K562 (cell line): ENCODE data around the gene NR1D1. TPM values are rescaled to one million over a fixed set of nuclear protein-coding genes. Genes with fewer than 3 reads are reported as not detected.
A peak's percentile ranks its signal among the peaks of the same experiment; 100 is the strongest.

Experiments
- BDP1 ChIP-seq: IDR thresholded peaks from 3 replicates; pipeline ENCODE4 v1.6.1; 2011; ENCODE audit not compliant: insufficient read length, insufficient read depth
- ERF ChIP-seq: fragments of 450-650 bp; formaldehyde crosslinking; IDR thresholded peaks from 2 replicates; pipeline ENCODE4 v1.4.0; 2020; ENCODE audit warnings: mild to moderate bottlenecking, mixed read lengths
- ESRRB ChIP-seq: fragments of 250-450 bp; sonication (Bioruptor Pico); IDR thresholded peaks from 2 replicates; pipeline ENCODE4 v1.5.0; 2020; ENCODE audit warnings: mild to moderate bottlenecking, moderate library complexity, borderline replicate concordance
- FOXA1 ChIP-seq: fragments of 450-650 bp; IDR thresholded peaks from 2 replicates; pipeline ENCODE4 v1.6.1; 2016; ENCODE audit warnings: mild to moderate bottlenecking, borderline replicate concordance
- GATAD2B ChIP-seq: fragments of 450-650 bp; IDR thresholded peaks from 2 replicates; pipeline ENCODE4 v1.6.1; 2017; ENCODE audit warnings: mild to moderate bottlenecking, borderline replicate concordance
- GTF2E2 ChIP-seq: fragments of 200-800 bp; sonication (Bioruptor generic); IDR thresholded peaks from 2 replicates; pipeline ENCODE4 v1.6.1; 2016; ENCODE audit warnings: missing genetic modification characterization, missing compliant biosample characterization
- MCM5 ChIP-seq: fragments of 450-650 bp; IDR thresholded peaks from 2 replicates; pipeline ENCODE4 v1.6.1; 2016; ENCODE audit warnings: low read depth
- MCM7 ChIP-seq, 2 experiments: fragments of 450-650 bp; IDR thresholded peaks; 2 replicates each; pipeline ENCODE4 v1.6.1; 2016 to 2018
- MTA2 ChIP-seq: fragments of 450-650 bp; IDR thresholded peaks from 2 replicates; pipeline ENCODE4 v1.6.1; 2016; ENCODE audit warnings: low read depth
- NCOR1 ChIP-seq: fragments of 450-650 bp; IDR thresholded peaks from 2 replicates; pipeline ENCODE4 v1.6.1; 2016; ENCODE audit warnings: mild to moderate bottlenecking, moderate library complexity
- NR1H2 ChIP-seq: sonication (generic); formaldehyde crosslinking; IDR thresholded peaks from 2 replicates; pipeline ENCODE4 v1.4.0; 2020; ENCODE audit warnings: mild to moderate bottlenecking, missing genetic modification reagents
- PCBP2 ChIP-seq: fragments of 200-400 bp; formaldehyde crosslinking; IDR thresholded peaks from 2 replicates; pipeline ENCODE4 v1.6.1; 2018; ENCODE audit warnings: low read length, low read depth, mild to moderate bottlenecking, moderate library complexity; ENCODE audit not compliant: poor library complexity, severe bottlenecking
- POLR2H ChIP-seq: IDR thresholded peaks from 2 replicates; pipeline ENCODE4 v1.6.1; 2016; ENCODE audit warnings: missing genetic modification characterization, low read depth, mild to moderate bottlenecking, control low read depth, missing compliant biosample characterization, moderate library complexity
- RFX1 ChIP-seq: fragments of 450-650 bp; IDR thresholded peaks from 2 replicates; pipeline ENCODE4 v1.6.1; 2016; ENCODE audit warnings: mild to moderate bottlenecking, moderate library complexity
- TARDBP ChIP-seq: fragments of 450-650 bp; IDR thresholded peaks from 2 replicates; pipeline ENCODE4 v1.6.1; 2016
- WHSC1 ChIP-seq: IDR thresholded peaks from one replicate; pipeline ENCODE4 v1.6.1; 2012; ENCODE audit warnings: low read length, control low read depth, inconsistent platforms
- XRCC5 ChIP-seq: fragments of 200-400 bp; formaldehyde crosslinking; IDR thresholded peaks from 2 replicates; pipeline ENCODE4 v1.6.1; 2017; ENCODE audit warnings: low read depth, mild to moderate bottlenecking, low read length
- ZBTB7A ChIP-seq: IDR thresholded peaks from 2 replicates; pipeline ENCODE4 v1.6.1; 2011; ENCODE audit warnings: low read depth, mild to moderate bottlenecking, low read length, moderate library complexity, borderline replicate concordance; ENCODE audit not compliant: control insufficient read depth
- ZC3H11A ChIP-seq: IDR thresholded peaks from 2 replicates; pipeline ENCODE4 v1.6.1; 2012; ENCODE audit warnings: low read depth, low read length, improper control_type of control experiment
- ZNF77 ChIP-seq: fragments of 250-450 bp; sonication (Bioruptor Pico); IDR thresholded peaks from 2 replicates; pipeline ENCODE4 v1.5.0; 2020
- ZSCAN32 ChIP-seq: fragments of 450-650 bp; formaldehyde crosslinking; IDR thresholded peaks from 2 replicates; pipeline ENCODE4 v1.4.0; 2020; ENCODE audit warnings: mild to moderate bottlenecking, moderate library complexity
- polyA plus RNA-seq, 8 experiments: library from polyadenylated mRNA; depleted of rRNA in 4 of 8; stranded (reverse) in 5 of 8; unstranded in 3 of 8; fragments of >200 nt; fragmentation: Nextera tagmentation in 2 of 8; fragmentation: Illumina TruSeq in 1 of 8; extraction: Ambion mirVana in 2 of 8; extraction: Trizol in 1 of 8; gene quantifications; 2 replicates each; pipeline versions ENCODE4 v1.2.1 to v1.2.3, GENCODE V29; 2011 to 2014; ENCODE audit warnings: inconsistent platforms in 1 of 8, missing spikeins in 1 of 8
- total RNA-seq, 7 experiments: library from RNA; depleted of rRNA in 6 of 7; stranded (reverse); fragments of >200 nt in 6 of 7; fragmentation: Illumina TruSeq in 2 of 7; extraction: Trizol in 2 of 7; gene quantifications; 2 replicates each; pipeline versions ENCODE4 v1.2.1 to v1.2.3, GENCODE V29; 2011 to 2021; ENCODE audit warnings: low replicate concordance in 1 of 7
- TF ChIP-seq, protein P1 (sequence below): fragments of 200-800 bp; sonication (Bioruptor generic); IDR thresholded peaks from 2 replicates; pipeline ENCODE4 v1.6.1; 2017; ENCODE audit warnings: missing genetic modification characterization, missing compliant biosample characterization
- TF ChIP-seq, protein P2 (sequence below): sonication (generic); formaldehyde crosslinking; IDR thresholded peaks from 2 replicates; pipeline ENCODE4 v1.8.1; 2023; ENCODE audit warnings: missing genetic modification reagents, mild to moderate bottlenecking, borderline replicate concordance
- TF ChIP-seq, protein P3 (sequence below): sonication (generic); formaldehyde crosslinking; IDR thresholded peaks from 2 replicates; pipeline ENCODE4 v1.8.0; 2022; ENCODE audit warnings: missing genetic modification reagents, mild to moderate bottlenecking, borderline replicate concordance

NR1D1 gene
- total and polyA plus RNA-seq, 9 of the 15 experiments (the other 6 are each of a cell fraction or from before 2014, with no cell fraction given), result 0.25 to 7.7 (median 0.65) TPM

DNA sequence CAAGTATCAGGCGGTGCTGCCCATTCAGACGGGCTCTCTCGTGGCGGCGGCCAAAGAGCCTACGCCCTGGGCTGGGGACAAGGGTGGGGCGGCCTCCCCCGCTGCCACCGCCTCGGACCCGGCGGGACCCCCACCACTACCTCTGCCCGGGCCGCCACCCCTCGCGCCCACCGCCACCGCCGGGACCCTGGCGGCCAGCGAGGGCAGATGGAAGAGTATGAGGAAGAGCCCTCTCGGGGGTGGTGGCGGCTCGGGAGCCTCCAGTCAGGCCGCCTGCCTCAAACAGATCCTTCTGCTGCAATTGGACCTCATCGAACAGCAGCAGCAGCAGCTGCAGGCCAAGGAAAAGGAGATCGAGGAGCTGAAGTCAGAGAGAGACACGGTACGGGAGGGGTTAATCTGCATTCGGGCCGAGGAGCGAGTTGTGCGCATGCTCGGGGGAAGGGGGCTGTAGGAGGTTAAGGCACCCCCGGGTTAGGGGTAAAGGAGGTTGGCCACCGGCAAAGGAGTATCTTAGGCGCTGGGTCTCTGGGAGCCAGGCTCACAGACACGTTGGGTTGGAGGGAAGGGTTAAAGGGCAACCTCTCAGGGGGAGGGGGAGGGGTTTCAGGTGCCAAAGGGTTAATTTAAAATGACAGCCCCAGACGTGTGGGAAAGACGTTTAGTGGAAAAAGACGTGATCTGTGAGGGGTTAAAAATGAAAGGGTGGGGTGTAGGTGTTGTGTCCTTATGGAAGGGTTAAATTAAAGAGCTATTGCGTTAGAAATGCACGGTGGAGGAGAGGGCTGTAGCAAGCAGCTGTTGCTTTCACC is 22.8 kb upstream of the NR1D1 start (continued):
- TF ChIP-seq MCM5 (no peak), ZNF77 (CRISPR knock-in tag) (no peak), RFX1 (no peak), MCM7 (IDR thresholded peaks at IDR 0.05) (no peak), ERF (no peak), BDP1 (no peak), XRCC5 (peak; percentile 33; the same call in 1 of the 2 replicates), FOXA1 (no peak), TARDBP (no peak), GATAD2B (no peak), POLR2H (no peak), GTF2E2 (tag) (no peak), WHSC1 (no peak), PCBP2 (no peak), ZSCAN32 (CRISPR knock-in tag) (no peak), ZBTB7A (peak; percentile 61), ZC3H11A (no peak), ESRRB (no peak), NR1H2 (CRISPR knock-in tag) (no peak), NCOR1 (peak; percentile 29; the same call in 1 of the 2 replicates), MTA2 (peak; percentile 62)
- TF ChIP-seq, protein P1, sequence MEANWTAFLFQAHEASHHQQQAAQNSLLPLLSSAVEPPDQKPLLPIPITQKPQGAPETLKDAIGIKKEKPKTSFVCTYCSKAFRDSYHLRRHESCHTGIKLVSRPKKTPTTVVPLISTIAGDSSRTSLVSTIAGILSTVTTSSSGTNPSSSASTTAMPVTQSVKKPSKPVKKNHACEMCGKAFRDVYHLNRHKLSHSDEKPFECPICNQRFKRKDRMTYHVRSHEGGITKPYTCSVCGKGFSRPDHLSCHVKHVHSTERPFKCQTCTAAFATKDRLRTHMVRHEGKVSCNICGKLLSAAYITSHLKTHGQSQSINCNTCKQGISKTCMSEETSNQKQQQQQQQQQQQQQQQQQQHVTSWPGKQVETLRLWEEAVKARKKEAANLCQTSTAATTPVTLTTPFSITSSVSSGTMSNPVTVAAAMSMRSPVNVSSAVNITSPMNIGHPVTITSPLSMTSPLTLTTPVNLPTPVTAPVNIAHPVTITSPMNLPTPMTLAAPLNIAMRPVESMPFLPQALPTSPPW (CRISPR knock-in tag), result no peak; the same call in 1 of the 2 replicates
- TF ChIP-seq, protein P2, sequence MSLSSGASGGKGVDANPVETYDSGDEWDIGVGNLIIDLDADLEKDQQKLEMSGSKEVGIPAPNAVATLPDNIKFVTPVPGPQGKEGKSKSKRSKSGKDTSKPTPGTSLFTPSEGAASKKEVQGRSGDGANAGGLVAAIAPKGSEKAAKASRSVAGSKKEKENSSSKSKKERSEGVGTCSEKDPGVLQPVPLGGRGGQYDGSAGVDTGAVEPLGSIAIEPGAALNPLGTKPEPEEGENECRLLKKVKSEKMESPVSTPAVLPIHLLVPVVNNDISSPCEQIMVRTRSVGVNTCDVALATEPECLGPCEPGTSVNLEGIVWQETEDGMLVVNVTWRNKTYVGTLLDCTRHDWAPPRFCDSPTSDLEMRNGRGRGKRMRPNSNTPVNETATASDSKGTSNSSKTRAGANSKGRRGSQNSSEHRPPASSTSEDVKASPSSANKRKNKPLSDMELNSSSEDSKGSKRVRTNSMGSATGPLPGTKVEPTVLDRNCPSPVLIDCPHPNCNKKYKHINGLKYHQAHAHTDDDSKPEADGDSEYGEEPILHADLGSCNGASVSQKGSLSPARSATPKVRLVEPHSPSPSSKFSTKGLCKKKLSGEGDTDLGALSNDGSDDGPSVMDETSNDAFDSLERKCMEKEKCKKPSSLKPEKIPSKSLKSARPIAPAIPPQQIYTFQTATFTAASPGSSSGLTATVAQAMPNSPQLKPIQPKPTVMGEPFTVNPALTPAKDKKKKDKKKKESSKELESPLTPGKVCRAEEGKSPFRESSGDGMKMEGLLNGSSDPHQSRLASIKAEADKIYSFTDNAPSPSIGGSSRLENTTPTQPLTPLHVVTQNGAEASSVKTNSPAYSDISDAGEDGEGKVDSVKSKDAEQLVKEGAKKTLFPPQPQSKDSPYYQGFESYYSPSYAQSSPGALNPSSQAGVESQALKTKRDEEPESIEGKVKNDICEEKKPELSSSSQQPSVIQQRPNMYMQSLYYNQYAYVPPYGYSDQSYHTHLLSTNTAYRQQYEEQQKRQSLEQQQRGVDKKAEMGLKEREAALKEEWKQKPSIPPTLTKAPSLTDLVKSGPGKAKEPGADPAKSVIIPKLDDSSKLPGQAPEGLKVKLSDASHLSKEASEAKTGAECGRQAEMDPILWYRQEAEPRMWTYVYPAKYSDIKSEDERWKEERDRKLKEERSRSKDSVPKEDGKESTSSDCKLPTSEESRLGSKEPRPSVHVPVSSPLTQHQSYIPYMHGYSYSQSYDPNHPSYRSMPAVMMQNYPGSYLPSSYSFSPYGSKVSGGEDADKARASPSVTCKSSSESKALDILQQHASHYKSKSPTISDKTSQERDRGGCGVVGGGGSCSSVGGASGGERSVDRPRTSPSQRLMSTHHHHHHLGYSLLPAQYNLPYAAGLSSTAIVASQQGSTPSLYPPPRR (CRISPR knock-in tag), result no peak
- TF ChIP-seq, protein P3, sequence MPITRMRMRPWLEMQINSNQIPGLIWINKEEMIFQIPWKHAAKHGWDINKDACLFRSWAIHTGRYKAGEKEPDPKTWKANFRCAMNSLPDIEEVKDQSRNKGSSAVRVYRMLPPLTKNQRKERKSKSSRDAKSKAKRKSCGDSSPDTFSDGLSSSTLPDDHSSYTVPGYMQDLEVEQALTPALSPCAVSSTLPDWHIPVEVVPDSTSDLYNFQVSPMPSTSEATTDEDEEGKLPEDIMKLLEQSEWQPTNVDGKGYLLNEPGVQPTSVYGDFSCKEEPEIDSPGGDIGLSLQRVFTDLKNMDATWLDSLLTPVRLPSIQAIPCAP (CRISPR knock-in tag), result no peak
